Umbilical cord (tissue), 2 donors: ENCODE results near the gene STPG3. TPM values are rescaled to one million over a fixed set of nuclear protein-coding genes. Genes with fewer than 3 reads are reported as not detected.
"Not testable (repeated sequence)": the region's sequence is repeated elsewhere in the genome, so short reads cannot be mapped to it uniquely, and the experiment has no call there.

Source experiments
- DNase-seq: peaks from one replicate; pipeline ENCODE4 v3.0.0-alpha.2; 2015; ENCODE audit warnings: low spot score
- total RNA-seq: library from RNA; depleted of rRNA; stranded (reverse); fragments of >200 nt; gene quantifications from one replicate; pipeline ENCODE4 v1.2.3, GENCODE V29; 2014; ENCODE audit warnings: low replicate concordance; ENCODE audit not compliant: insufficient read depth

Gene STPG3
- total RNA-seq, 1 donor from 2014 or later, result 1.9 TPM

GRCh38 chr9:137233143-137233980 is 17.7 kb upstream of the STPG3 start:
- no peak for DNase-seq

DNA sequence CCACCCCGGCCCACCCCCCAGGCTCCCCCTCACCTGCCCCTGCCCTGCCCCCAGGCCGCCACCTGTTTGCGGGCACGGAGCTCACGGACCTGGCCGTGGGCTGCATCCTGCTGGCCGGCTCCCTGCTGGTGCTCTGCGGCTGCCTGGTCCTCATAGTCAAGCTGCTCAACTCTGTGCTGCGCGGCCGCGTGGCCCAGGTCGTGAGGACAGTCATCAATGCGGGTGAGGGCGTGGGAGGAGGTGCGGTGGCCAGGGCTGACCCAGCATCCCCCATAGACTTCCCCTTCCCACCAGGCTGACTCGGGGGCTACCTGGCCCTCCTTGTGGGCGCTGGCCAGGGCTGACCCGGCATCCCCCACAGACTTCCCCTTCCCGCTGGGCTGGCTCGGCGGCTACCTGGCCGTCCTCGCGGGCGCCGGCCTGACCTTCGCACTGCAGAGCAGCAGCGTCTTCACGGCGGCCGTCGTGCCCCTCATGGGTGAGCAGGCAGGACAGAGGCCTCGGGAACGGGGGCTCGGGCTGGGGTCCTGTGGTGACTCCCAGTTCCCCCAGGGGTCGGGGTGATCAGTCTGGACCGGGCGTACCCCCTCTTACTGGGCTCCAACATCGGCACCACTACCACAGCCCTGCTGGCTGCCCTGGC is 16.9 kb upstream of the STPG3 start:
- no peak for DNase-seq

GRCh38 chr9:137234758-137235423 is 16.2 kb upstream of the STPG3 start:
- no peak for DNase-seq

GRCh38 chr9:137235424-137236237 is 15.5 kb upstream of the STPG3 start:
- DNase-seq, result no peak

DNA sequence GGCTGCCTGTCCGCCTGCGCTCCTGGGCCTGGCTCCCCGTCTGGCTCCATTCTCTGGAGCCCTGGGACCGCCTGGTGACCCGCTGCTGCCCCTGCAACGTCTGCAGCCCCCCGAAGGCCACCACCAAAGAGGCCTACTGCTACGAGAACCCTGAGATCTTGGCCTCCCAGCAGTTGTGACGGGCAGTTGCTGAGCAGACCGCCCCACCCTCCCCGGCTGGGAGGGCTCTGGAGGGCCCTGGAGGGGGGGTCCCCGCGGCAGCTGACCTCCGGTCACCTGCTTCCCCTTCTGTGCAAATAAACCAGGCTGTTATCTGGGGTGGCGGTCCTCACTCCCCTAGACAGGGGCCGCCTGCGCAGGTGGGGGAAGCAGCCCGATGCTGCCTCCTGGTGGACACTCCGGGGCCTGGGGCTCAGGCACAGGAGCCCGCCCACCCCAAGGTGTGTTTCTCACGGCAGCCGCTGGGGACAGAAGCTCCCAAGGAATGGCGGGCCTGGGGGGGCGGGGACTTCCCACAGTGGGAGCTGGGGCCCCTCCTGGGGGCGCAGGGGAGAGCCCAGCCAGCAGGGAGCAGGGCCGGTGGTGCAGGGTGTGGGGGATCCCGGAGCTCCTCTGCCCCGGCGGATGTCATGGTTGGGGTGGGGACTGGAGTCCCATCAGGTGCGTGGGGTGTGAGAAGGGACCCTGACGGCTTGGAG is 14.7 kb upstream of the STPG3 start:
- peak; percentile 81 for DNase-seq

DNA sequence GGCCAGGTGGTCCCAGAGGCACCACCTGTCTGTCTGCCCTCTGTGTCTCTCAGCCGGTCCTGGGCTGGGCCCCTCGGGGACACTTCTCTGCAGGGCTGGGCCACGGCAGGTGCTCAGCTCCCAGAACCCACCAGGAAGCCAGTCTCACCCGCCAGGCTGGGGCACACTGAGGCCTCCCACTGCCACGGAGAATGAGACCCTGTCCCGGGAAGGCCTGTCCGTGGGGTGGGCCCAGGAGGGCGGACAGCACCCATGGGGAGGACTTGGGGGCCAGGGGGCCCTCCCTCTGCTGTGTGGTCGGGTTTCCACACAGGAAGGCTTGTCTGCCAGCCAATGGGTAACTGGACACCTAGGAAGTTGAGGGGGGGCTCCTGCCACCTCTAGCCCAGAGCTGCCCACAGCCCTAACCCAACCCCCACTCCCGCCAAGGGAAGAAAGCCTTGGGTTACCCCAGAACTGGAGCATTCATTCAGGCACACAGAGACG is 14.1 kb upstream of the STPG3 start:
- no peak for DNase-seq

DNA sequence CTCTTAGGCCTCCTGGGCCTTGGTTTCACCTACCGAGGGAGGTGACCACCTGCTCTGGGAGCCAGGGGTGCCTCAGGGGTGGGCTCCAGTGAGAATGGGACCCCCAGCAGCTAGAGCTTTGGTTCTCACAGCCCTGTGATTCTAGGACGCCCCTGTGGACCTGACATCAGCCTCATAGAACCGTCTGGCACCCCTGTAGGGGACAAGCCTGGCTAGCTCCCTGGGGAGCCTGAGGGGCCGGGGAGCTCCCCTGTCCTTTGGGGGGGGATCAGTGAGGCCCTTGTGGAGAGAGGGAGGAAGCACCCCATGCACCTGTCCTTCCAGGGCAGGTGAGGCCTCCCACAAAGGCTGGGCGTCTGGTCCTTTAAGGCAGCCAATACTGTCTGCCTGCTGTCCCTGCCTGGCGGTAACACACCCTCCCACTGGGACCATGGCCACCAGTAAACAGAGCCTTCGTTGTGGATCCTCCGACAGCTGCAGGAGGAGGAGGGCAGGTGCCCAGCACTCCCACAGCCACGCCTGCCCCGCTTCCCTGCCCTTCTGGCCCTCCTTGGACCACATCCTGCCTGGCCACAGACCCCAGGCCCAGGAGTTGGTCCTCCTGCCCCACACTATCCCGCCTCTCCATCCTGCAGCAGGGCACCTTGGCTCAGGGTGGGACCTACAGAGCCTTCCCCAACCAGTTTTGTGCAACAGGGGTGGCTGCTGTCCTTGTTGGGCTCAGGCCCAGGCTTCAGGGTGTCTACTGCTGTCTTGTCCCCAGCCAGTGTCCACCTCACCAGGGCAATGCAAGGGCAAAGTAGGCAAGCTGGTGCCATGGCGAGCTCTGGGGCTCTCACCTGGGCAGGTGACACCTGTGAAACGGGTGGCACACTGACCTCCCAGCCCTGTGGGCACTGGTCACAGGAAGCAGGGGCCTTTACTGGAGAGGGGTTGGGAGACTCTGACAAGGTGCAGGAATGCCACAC is 13.0 kb upstream of the STPG3 start:
- DNase-seq, result no peak

GRCh38 chr9:137239541-137240200 is 11.4 kb upstream of the STPG3 start:
- DNase-seq, result not testable (repeated sequence)

- peak; percentile 80 for DNase-seq
These were observed 10.7 kb upstream of the STPG3 start for GRCh38 chr9:137240318-137240840.

DNA sequence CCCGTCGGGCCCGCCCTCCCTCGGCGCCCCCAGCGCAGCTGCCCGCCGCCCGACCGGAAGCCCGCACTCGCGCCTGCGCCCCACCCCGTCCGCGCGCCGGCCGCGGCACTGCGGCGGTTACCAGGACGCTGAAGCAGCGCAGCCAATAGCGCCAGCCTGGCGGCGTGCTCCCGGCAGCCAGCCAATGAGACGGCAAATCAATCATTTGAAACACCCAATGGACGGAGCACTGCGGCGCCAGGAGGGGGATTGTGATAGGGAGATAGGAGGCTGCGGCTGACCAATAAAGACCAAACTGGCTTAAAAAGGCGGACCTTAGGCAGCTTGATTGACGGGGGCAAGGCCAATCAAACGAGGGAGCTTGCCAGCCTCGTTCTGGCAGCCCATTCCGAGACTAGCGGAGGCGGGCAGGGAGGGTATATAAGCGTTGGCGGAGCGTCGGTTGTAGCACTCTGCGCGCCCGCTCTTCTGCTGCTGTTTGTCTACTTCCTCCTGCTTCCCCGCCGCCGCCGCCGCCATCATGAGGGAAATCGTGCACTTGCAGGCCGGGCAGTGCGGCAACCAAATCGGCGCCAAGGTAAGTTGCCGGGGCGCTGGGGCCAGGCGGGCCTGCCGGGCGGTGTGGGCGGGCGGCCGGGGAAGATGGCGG is 10.1 kb upstream of the STPG3 start, which contains the start of gene TUBB4B:
TUBB4B (plus strand) TSS at position 447 of the 649 bp plus-strand sequence; CDS start at position 521, 74 bp downstream.
- peak; percentile 100 for DNase-seq

- DNase-seq, result no peak
These were observed 9.4 kb upstream of the STPG3 start for GRCh38 chr9:137241490-137242268.

DNA sequence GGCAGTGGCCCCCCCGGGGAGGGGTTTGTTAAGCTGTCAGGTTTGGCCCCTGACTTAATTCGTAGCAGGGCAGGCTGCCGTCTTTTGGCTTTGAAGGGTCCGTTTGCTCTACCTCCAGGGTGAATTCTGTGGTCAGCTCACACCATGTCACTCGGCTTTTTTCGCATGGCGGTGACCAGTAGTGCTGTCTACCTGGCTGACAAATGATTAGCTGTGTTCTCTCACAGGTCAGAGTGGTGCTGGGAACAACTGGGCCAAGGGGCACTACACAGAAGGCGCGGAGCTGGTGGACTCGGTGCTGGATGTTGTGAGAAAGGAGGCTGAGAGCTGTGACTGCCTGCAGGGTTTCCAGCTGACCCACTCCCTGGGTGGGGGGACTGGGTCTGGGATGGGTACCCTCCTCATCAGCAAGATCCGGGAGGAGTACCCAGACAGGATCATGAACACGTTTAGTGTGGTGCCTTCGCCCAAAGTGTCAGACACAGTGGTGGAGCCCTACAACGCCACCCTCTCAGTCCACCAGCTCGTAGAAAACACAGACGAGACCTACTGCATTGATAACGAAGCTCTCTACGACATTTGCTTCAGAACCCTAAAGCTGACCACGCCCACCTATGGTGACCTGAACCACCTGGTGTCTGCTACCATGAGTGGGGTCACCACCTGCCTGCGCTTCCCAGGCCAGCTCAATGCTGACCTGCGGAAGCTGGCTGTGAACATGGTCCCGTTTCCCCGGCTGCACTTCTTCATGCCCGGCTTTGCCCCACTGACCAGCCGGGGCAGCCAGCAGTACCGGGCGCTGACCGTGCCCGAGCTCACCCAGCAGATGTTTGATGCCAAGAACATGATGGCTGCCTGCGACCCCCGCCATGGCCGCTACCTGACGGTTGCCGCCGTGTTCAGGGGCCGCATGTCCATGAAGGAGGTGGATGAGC is 8.6 kb upstream of the STPG3 start:
- DNase-seq, result no peak

- not testable (repeated sequence) for DNase-seq
These were observed 7.8 kb upstream of the STPG3 start for GRCh38 chr9:137243266-137243625.

DNA sequence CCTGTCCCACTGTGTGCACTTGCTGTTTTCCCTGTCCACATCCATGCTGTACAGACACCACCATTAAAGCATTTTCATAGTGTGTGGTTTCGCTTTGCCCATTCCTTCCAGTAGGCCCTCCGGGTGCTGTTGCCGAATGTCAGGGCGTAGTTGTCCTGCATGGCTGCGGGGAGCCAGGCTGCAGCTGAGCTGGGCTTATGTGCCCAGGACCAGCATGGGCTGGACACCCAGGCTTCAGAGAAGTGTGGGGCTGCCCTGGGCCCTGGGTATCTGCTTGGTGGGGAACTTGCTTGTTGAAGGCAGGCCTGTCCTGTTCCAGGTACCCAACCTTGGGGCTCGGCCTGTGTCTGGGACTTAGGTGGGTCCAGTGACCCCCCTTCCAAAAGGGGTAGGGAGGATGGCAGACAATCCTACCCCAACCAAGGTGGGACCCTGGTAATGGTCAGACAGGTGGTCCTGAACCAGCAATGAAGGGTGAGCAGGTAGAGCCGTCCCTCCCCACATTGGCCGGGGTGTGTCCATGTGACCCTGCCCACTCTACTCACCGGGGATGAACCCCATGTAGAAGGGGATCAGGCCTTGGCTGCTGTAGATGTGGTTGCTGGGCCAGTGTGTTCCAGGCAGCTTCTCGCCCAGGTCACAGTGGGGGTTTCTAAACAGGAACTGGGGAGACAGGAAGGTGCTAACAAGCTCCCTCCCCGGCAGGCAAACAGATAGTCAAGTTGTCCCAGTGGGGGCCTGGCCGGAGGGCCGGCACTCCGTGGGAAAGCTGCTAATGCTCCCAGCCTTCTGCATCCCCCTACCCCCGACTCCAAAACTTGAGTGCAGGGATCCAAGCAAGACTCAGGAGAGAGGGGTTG is 7.2 kb upstream of the STPG3 start:
- no peak for DNase-seq
